ENCODE results near the gene SH3GLB1.

- TF ChIP-seq EP300 (IDR thresholded peaks at IDR 0.05) (no peak), CTCF (IDR thresholded peaks at IDR 0.05) (no peak), POLR2A (IDR thresholded peaks at IDR 0.05; ENCODE audit: low read depth) (no peak), POLR2AphosphoS5 (IDR thresholded peaks at IDR 0.05) (no peak)
These were observed 11.7 kb upstream of the SH3GLB1 start for GRCh38 chr1:86692641-86693040.

Measured in esophagus muscularis mucosa (tissue), 4 donors.